ENCODE data around the gene EMILIN1. TPM values are rescaled to one million over a fixed set of nuclear protein-coding genes. Genes with fewer than 3 reads are reported as not detected.

The EMILIN1 gene
- polyA plus RNA-seq, 1 of the 3 experiments (the other 2 are of a cell fraction), result 286 TPM

GRCh38 chr2:27079233-27080139 lies 1.1 kb downstream of the EMILIN1 start:
- no peak overlapping the region for H2AFZ ChIP-seq (ENCODE audit: low read depth)
- H4K20me1 ChIP-seq (ENCODE audit: insufficient read depth), result peaks cover 16% of the 10 kb centered on the region; the same call in 1 of the 2 replicates
- H3K79me2 ChIP-seq (ENCODE audit: insufficient read depth), result peaks cover 32% of the 10 kb centered on the region
- peak overlapping the region; percentile 83 for H3K9ac ChIP-seq
- WGBS (ENCODE audit: low lambda C conversion rate), result 34% methylated on average over 13 of the region's 14 CpGs
- no peaks in the 10 kb centered on the region for H3K9me2 ChIP-seq
- no peaks in the 10 kb centered on the region for H3K27me3 ChIP-seq (ENCODE audit: insufficient read depth)
- H3K4me1 ChIP-seq (ENCODE audit: control insufficient read depth in 1 of 2, insufficient read depth in 2 of 2, low read depth in 1 of 2, low read length in 1 of 2), result peaks cover 31 to 68% of the 10 kb centered on the region in 2 experiments
- peaks cover 17% of the 10 kb centered on the region for H3F3A ChIP-seq (replicated peaks; ENCODE audit: insufficient read depth)
- peak; percentile 57 for DNase-seq
- H3K9me3 ChIP-seq, result no peaks in the 10 kb centered on the region
- H3K27ac ChIP-seq (ENCODE audit: low read depth in 2 of 2, low read length in 1 of 2), result peak overlapping the region; percentile 79 to 99
- H3K4me2 ChIP-seq, result peak overlapping the region; percentile 100
- 0 out of 2 replicates have a peak, but pooled peaks have one; percentile 22 for TF ChIP-seq MXI1 (IDR thresholded peaks at IDR 0.05; ENCODE audit: low read depth, low read length)
- 0 out of 2 replicates have a peak, but pooled peaks have one; percentile 32 for TF ChIP-seq FOXJ3 (CRISPR knock-in tag; IDR thresholded peaks at IDR 0.05)
- peak; percentile 14 for TF ChIP-seq CHD2 (IDR thresholded peaks at IDR 0.05; ENCODE audit: low read length, partially characterized antibody)
- no peak for TF ChIP-seq FOXM1 (IDR thresholded peaks at IDR 0.05; ENCODE audit: low read depth)
- no peak for TF ChIP-seq GATA2 (CRISPR knock-in tag; IDR thresholded peaks at IDR 0.05)
- TF ChIP-seq EZH2phosphoT487 (IDR thresholded peaks at IDR 0.05; ENCODE audit: borderline replicate concordance, low read depth), result no peak
- no peak for TF ChIP-seq TCF12 (IDR thresholded peaks at IDR 0.05)
- ChIA-PET POLR2A (interaction anchor here (0.6 to 6.7 kb wide), 8 partner anchors 7 to 277 kb away, joined by 3 to 63 read pairs (median 4); partner anchors contain the start of genes AGBL5, ATRAID, GTF3C2 and KHK), CTCF (interaction anchor here (0.9 to 14.6 kb wide), 16 partner anchors 8 to 233 kb away, joined by 3 to 227 read pairs (median 7); partner anchors contain the start of genes AGBL5, OST4 and TMEM214)
- peaks cover 16 to 31% of the 10 kb centered on the region in 2 experiments for H3K36me3 ChIP-seq (replicated peaks in 1 of 2; ENCODE audit: control insufficient read depth in 1 of 2, insufficient read depth in 2 of 2, low read length in 1 of 2)
- peak overlapping the region; percentile 79 to 93 for H3K4me3 ChIP-seq (ENCODE audit: low read depth in 2 of 2, low read length in 1 of 2)

DNA sequence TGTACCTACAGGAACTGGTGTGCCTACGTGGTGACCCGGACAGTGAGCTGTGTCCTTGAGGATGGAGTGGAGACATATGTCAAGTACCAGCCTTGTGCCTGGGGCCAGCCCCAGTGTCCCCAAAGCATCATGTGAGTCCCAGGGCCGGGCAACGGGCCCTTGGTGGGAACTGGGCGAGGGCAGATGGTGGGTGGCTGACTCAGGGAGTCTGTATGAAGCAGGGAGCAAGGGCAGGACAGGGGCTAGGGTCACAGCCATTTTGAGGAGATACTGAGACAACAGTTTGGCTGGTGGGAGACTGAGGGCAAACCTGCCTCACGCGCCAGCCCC lies 1.7 kb downstream of the EMILIN1 start:
- Histone ChIP-seq H2AFZ (ENCODE audit: low read depth) (no peak overlapping the region), H3K9me2 (no peaks in the 10 kb centered on the region), H3K4me1 (ENCODE audit: control insufficient read depth in 1 of 2, insufficient read depth in 2 of 2, low read depth in 1 of 2, low read length in 1 of 2) (peaks cover 25 to 64% of the 10 kb centered on the region in 2 experiments), H3K4me3 (ENCODE audit: low read depth in 2 of 2, low read length in 1 of 2) (peak overlapping the region; percentile 79 to 93), H3K79me2 (ENCODE audit: insufficient read depth) (peaks cover 32% of the 10 kb centered on the region), H3F3A (replicated peaks; ENCODE audit: insufficient read depth) (peaks cover 17% of the 10 kb centered on the region), H3K4me2 (peak overlapping the region; percentile 100), H3K27ac (ENCODE audit: low read depth in 2 of 2, low read length in 1 of 2) (peak overlapping the region; percentile 79 to 99; a peak in 3 of 4 replicates), H3K27me3 (ENCODE audit: insufficient read depth) (no peaks in the 10 kb centered on the region), H3K36me3 (replicated peaks in 1 of 2; ENCODE audit: control insufficient read depth in 1 of 2, insufficient read depth in 2 of 2, low read length in 1 of 2) (peaks cover 16 to 37% of the 10 kb centered on the region in 2 experiments), H3K9me3 (no peaks in the 10 kb centered on the region), H4K20me1 (ENCODE audit: insufficient read depth) (peaks cover 16% of the 10 kb centered on the region; the same call in 1 of the 2 replicates), H3K9ac (peak overlapping the region; percentile 83; the same call in 1 of the 2 replicates)
- POLR2A ChIA-PET, result interaction anchor here (0.5 to 6.7 kb wide), 3 partner anchors 7 to 29 kb away, joined by 3 to 63 read pairs (median 42); partner anchors contain the start of genes AGBL5 and OST4
- DNase-seq, result no peak
- CTCF ChIA-PET, result interaction anchor here (0.9 to 14.6 kb wide), 8 partner anchors 10 to 231 kb away, joined by 4 to 227 read pairs (median 13); partner anchors contain the start of genes AGBL5 and OST4
- 65% methylated on average over 7 of the region's 7 CpGs for WGBS (ENCODE audit: low lambda C conversion rate)
- TF ChIP-seq POLR2AphosphoS5 (IDR thresholded peaks at IDR 0.05; ENCODE audit: low read depth, low read length), result no peak
- no peak for TF ChIP-seq FOSL2 (IDR thresholded peaks at IDR 0.05; ENCODE audit: borderline replicate concordance, low read depth)
- no peak for TF ChIP-seq MAX (IDR thresholded peaks at IDR 0.05; ENCODE audit: low read depth)
- no peak for TF ChIP-seq FOXM1 (IDR thresholded peaks at IDR 0.05; ENCODE audit: low read depth)
- TF ChIP-seq GATA2 (CRISPR knock-in tag; IDR thresholded peaks at IDR 0.05), result no peak
- no peak for TF ChIP-seq SIN3A (IDR thresholded peaks at IDR 0.05; ENCODE audit: borderline replicate concordance, low read depth, low read length)
- TF ChIP-seq NFIC (IDR thresholded peaks at IDR 0.05; ENCODE audit: borderline replicate concordance), result no peak
- TF ChIP-seq RXRA (IDR thresholded peaks at IDR 0.05; ENCODE audit: borderline replicate concordance, low read depth), result no peak
- no peak for TF ChIP-seq TEAD4 (IDR thresholded peaks at IDR 0.05; ENCODE audit: borderline replicate concordance, insufficient read depth)
- TF ChIP-seq EZH2phosphoT487 (IDR thresholded peaks at IDR 0.05; ENCODE audit: borderline replicate concordance, low read depth), result no peak
- TF ChIP-seq USF2 (IDR thresholded peaks at IDR 0.05; ENCODE audit: borderline replicate concordance, low read depth, low read length), result no peak
- TF ChIP-seq, protein P1, sequence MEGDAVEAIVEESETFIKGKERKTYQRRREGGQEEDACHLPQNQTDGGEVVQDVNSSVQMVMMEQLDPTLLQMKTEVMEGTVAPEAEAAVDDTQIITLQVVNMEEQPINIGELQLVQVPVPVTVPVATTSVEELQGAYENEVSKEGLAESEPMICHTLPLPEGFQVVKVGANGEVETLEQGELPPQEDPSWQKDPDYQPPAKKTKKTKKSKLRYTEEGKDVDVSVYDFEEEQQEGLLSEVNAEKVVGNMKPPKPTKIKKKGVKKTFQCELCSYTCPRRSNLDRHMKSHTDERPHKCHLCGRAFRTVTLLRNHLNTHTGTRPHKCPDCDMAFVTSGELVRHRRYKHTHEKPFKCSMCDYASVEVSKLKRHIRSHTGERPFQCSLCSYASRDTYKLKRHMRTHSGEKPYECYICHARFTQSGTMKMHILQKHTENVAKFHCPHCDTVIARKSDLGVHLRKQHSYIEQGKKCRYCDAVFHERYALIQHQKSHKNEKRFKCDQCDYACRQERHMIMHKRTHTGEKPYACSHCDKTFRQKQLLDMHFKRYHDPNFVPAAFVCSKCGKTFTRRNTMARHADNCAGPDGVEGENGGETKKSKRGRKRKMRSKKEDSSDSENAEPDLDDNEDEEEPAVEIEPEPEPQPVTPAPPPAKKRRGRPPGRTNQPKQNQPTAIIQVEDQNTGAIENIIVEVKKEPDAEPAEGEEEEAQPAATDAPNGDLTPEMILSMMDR (IDR thresholded peaks at IDR 0.05), result no peak
- TF ChIP-seq, protein P2, sequence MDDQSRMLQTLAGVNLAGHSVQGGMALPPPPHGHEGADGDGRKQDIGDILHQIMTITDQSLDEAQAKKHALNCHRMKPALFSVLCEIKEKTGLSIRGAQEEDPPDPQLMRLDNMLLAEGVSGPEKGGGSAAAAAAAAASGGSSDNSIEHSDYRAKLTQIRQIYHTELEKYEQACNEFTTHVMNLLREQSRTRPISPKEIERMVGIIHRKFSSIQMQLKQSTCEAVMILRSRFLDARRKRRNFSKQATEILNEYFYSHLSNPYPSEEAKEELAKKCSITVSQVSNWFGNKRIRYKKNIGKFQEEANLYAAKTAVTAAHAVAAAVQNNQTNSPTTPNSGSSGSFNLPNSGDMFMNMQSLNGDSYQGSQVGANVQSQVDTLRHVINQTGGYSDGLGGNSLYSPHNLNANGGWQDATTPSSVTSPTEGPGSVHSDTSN (IDR thresholded peaks at IDR 0.05), result no peak
- TF ChIP-seq NRF1 (IDR thresholded peaks at IDR 0.05; ENCODE audit: low read depth, low read length), result no peak

All from SK-N-SH (cell line).